OCI-LY1 (cell line): Measurements from ENCODE around the gene MAB21L4.

Experiments
- H2AFZ ChIP-seq: fragments of 200-600 bp; sonication (generic), shearing (Covaris generic); 2 replicates; pipeline ENCODE4 v1.6.0; 2014; ENCODE audit warnings: antibody characterized with exemption, mild to moderate bottlenecking, low read length
- H3F3A ChIP-seq: fragments of 200-600 bp; sonication (generic), shearing (Covaris generic); 2 replicates; pipeline ENCODE4 v1.6.0; 2014; ENCODE audit warnings: mild to moderate bottlenecking, antibody characterized with exemption, low read length, moderate library complexity; ENCODE audit not compliant: insufficient read depth
- H3K27ac ChIP-seq: fragments of 200-600 bp; sonication (generic); 2 replicates; pipeline ENCODE4 v1.5.1; 2014; ENCODE audit warnings: low read length, mixed run types, mild to moderate bottlenecking, low read depth; ENCODE audit not compliant: poor library complexity, severe bottlenecking
- H3K27me3 ChIP-seq: fragments of 200-600 bp; sonication (generic); 2 replicates; pipeline ENCODE4 v1.6.0; 2014; ENCODE audit warnings: antibody characterized with exemption, mild to moderate bottlenecking, low read length, moderate library complexity; ENCODE audit not compliant: insufficient read depth
- H3K36me3 ChIP-seq: fragments of 200-600 bp; sonication (generic); 2 replicates; pipeline ENCODE4 v1.6.1; 2014; ENCODE audit warnings: mild to moderate bottlenecking, antibody characterized with exemption, low read length, moderate library complexity, mixed read lengths; ENCODE audit not compliant: insufficient read depth
- H3K4me1 ChIP-seq: fragments of 200-600 bp; sonication (generic); 2 replicates; pipeline ENCODE4 v1.5.1; 2014; ENCODE audit warnings: mild to moderate bottlenecking, low read length, moderate library complexity; ENCODE audit not compliant: insufficient read depth, severe bottlenecking
- H3K4me2 ChIP-seq: fragments of 200-600 bp; sonication (generic), shearing (Covaris generic); 2 replicates; pipeline ENCODE4 v1.6.1; 2014; ENCODE audit warnings: low read length
- H3K4me3 ChIP-seq: fragments of 200-600 bp; sonication (generic); 2 replicates; pipeline ENCODE4 v1.5.1; 2014; ENCODE audit warnings: low read length, low read depth, mild to moderate bottlenecking, mixed read lengths; ENCODE audit not compliant: poor library complexity, severe bottlenecking
- H3K79me2 ChIP-seq: fragments of 200-600 bp; shearing (Covaris generic); 2 replicates; pipeline ENCODE4 v1.6.1; 2016; ENCODE audit warnings: mixed run types, low read length, mixed read lengths; ENCODE audit not compliant: insufficient read depth
- H3K9ac ChIP-seq: fragments of 200-600 bp; sonication (generic), shearing (Covaris generic); 2 replicates; pipeline ENCODE4 v1.6.1; 2014; ENCODE audit warnings: mild to moderate bottlenecking, low read length, mixed read lengths
- H3K9me2 ChIP-seq: fragments of 200-600 bp; sonication (generic), shearing (Covaris generic); 2 replicates; pipeline ENCODE4 v1.6.1; 2014; ENCODE audit warnings: low read depth, mild to moderate bottlenecking, low read length, mixed read lengths
- H3K9me3 ChIP-seq: fragments of 200-600 bp; shearing (Covaris generic); 2 replicates; pipeline ENCODE4 v1.6.1; 2014; ENCODE audit warnings: low read length, mixed read lengths
- H4K20me1 ChIP-seq: fragments of 200-600 bp; sonication (generic), shearing (Covaris generic); 2 replicates; pipeline ENCODE4 v1.6.0; 2016; ENCODE audit warnings: mild to moderate bottlenecking, low read length; ENCODE audit not compliant: insufficient read depth
- CTCF ChIP-seq: fragments of 200-600 bp; sonication (generic), shearing (Covaris generic); IDR thresholded peaks from 2 replicates; pipeline ENCODE4 v1.5.1; 2017; ENCODE audit warnings: mild to moderate bottlenecking, antibody characterized with exemption, low read length, moderate library complexity, mixed read lengths
- EZH2 ChIP-seq: fragments of 200-600 bp; sonication (generic), shearing (Covaris generic); IDR thresholded peaks from 2 replicates; pipeline ENCODE4 v1.8.0; 2017; ENCODE audit warnings: borderline replicate concordance, mixed run types, mild to moderate bottlenecking, antibody characterized with exemption, low read length, moderate library complexity, mixed read lengths

MAB21L4 gene

GRCh38 chr2:240920783-240921231 is 24.9 kb upstream of the MAB21L4 start:
- no peak for TF ChIP-seq CTCF
- no peaks in the 10 kb centered on the region for H3K9me2 ChIP-seq
- no peak overlapping the region for H3K9ac ChIP-seq
- H3K9me3 ChIP-seq = no peaks in the 10 kb centered on the region
- H3K79me2 ChIP-seq = no peaks in the 10 kb centered on the region
- no peak overlapping the region for H2AFZ ChIP-seq
- H3K4me2 ChIP-seq = no peak overlapping the region
- no peaks in the 10 kb centered on the region for H3K27me3 ChIP-seq
- no peaks in the 10 kb centered on the region for H4K20me1 ChIP-seq
- no peaks in the 10 kb centered on the region for H3K36me3 ChIP-seq
- H3F3A ChIP-seq = no peaks in the 10 kb centered on the region
- H3K4me1 ChIP-seq = no peaks in the 10 kb centered on the region
- H3K4me3 ChIP-seq = no peak overlapping the region
- H3K27ac ChIP-seq = no peak overlapping the region

- Histone ChIP-seq H3K9ac (no peak overlapping the region), H3K9me2 (no peaks in the 10 kb centered on the region), H3K4me1 (no peaks in the 10 kb centered on the region), H4K20me1 (no peaks in the 10 kb centered on the region), H3K9me3 (no peaks in the 10 kb centered on the region), H3K27me3 (no peaks in the 10 kb centered on the region), H3K4me2 (no peak overlapping the region), H3F3A (no peaks in the 10 kb centered on the region), H3K36me3 (no peaks in the 10 kb centered on the region), H2AFZ (no peak overlapping the region), H3K4me3 (no peak overlapping the region), H3K79me2 (no peaks in the 10 kb centered on the region), H3K27ac (no peak overlapping the region)
- TF ChIP-seq EZH2 (no peak), CTCF (no peak)
Observed at GRCh38 chr2:240919786-240920782, 24.1 kb upstream of the MAB21L4 start.

DNA sequence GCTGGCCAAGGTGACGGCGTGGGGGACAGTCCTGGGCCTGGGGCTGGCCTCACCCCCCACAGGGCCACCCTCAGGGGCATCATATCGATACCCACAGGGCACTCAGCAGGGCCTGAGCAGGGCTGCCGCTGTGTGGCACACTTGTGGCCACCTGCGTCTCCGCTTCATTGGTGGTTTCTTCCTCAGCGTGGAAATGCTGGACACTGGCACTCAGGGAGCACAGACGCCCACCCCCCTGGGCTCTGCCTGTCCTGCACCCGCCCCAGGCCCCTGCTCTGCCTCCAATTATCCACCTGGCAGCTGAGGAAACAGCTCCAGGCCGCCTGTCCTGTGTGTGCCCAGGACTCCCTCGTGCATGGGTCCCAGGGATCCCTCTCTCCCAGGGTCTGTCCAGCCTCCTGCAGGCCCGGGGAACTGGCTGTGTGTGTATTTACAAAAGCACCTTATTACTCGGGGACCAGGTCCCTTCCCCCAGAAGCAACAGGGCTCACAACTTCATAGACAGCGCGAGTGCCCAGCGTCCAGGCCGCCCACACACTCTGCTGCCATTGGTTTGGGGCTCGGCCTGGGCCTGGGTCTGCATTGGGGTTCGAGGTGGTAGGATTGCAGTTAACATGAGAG is 23.3 kb upstream of the MAB21L4 start:
- no peaks in the 10 kb centered on the region for H3K36me3 ChIP-seq
- no peak overlapping the region for H2AFZ ChIP-seq
- H3K27ac ChIP-seq = no peak overlapping the region
- no peaks in the 10 kb centered on the region for H4K20me1 ChIP-seq
- H3F3A ChIP-seq = no peaks in the 10 kb centered on the region
- no peak overlapping the region for H3K4me2 ChIP-seq
- no peaks in the 10 kb centered on the region for H3K9me2 ChIP-seq
- no peaks in the 10 kb centered on the region for H3K9me3 ChIP-seq
- H3K79me2 ChIP-seq = no peaks in the 10 kb centered on the region
- H3K27me3 ChIP-seq = no peaks in the 10 kb centered on the region
- H3K9ac ChIP-seq = no peak overlapping the region
- TF ChIP-seq EZH2 = no peak
- TF ChIP-seq CTCF = no peak
- H3K4me1 ChIP-seq = no peaks in the 10 kb centered on the region
- H3K4me3 ChIP-seq = no peak overlapping the region
